Ovary (tissue), 9 donors: Measurements from ENCODE around the gene SEMA3C. TPM values are rescaled to one million over a fixed set of nuclear protein-coding genes. Genes with fewer than 3 reads are reported as not detected.

ENCODE experiments used
- DNase-seq, 5 donors: peaks; one replicate each; pipeline ENCODE4 v3.0.0-alpha.2; 2019 to 2020
- H3K27ac ChIP-seq, 2 donors: fragments of 200-600 bp; one replicate each; pipeline versions ENCODE4 v1.5.1 to v1.8.0; 2019 to 2022
- H3K27me3 ChIP-seq: fragments of 200-600 bp; one replicate; pipeline ENCODE4 v1.8.0; 2022
- H3K36me3 ChIP-seq: fragments of 200-600 bp; sonication (generic); one replicate; pipeline ENCODE4 v1.5.1; 2019
- H3K4me1 ChIP-seq: one replicate; pipeline ENCODE4 v1.8.1; 2013; ENCODE audit warnings: mild to moderate bottlenecking, moderate library complexity; ENCODE audit not compliant: insufficient read depth
- H3K4me3 ChIP-seq: fragments of 200-600 bp; sonication (generic); one replicate; pipeline ENCODE4 v1.5.1; 2017
- H3K9me3 ChIP-seq, 2 donors: fragments of 200-600 bp in 1 of 2; sonication (generic) in 1 of 2; one replicate each; pipeline versions ENCODE4 v1.5.1 to v1.8.1; 2013 to 2019; ENCODE audit warnings: mild to moderate bottlenecking in 1 of 2, moderate library complexity in 1 of 2
- CTCF ChIP-seq, 3 donors: fragments of 450-650 bp in 2 of 3; fragments of 200-600 bp in 1 of 3; IDR thresholded peaks; one replicate each; pipeline versions ENCODE4 v1.5.1 to v1.8.0; 2016 to 2022; ENCODE audit warnings: antibody characterized with exemption in 3 of 3, mild to moderate bottlenecking in 1 of 3
- EP300 ChIP-seq: sonication (generic); formaldehyde crosslinking; IDR thresholded peaks from one replicate; pipeline ENCODE4 v1.6.1; 2017; ENCODE audit warnings: antibody characterized with exemption
- POLR2A ChIP-seq: fragments of 450-650 bp; IDR thresholded peaks from one replicate; pipeline ENCODE4 v1.6.1; 2017; ENCODE audit warnings: antibody characterized with exemption, mild to moderate bottlenecking, moderate library complexity
- WGBS, 3 donors: extraction: QIAGEN DNeasy Blood & Tissue Kit in 1 of 3; methylation state at CpG; one replicate each; pipeline versions ENCODE4 v1.1.5 to v1.1.7; 2013 to 2017; 5-methylcytosine and 5-hydroxymethylcytosine counted together
- intact Hi-C, 4 donors: fragments of 100-400 bp; cut with DNase I; formaldehyde crosslinking; loops; one replicate each; pipeline versions ENCODE4 v1.11.0 to v1.15.1; 2022 to 2023
- polyA plus RNA-seq, 2 donors: library from polyadenylated mRNA; stranded (reverse); fragments of 200-250 nt in 1 of 2; fragments of 350-450 nt in 1 of 2; fragmentation: Illumina TruSeq in 1 of 2; extraction: RNeasy Lipid Tissue Mini Kit (QIAGEN cat#74804) in 1 of 2; gene quantifications; one replicate each; pipeline ENCODE4 v1.2.3, GENCODE V29; 2013 to 2014
- total RNA-seq, 7 donors: library from RNA; depleted of rRNA in 2 of 7; stranded (reverse); fragments of >200 nt in 2 of 7; fragmentation: NEBNext Ultra II Directional in 3 of 7; extraction: Animal tissue kit (Norgen Biotek cat#: 25700) in 3 of 7; gene quantifications; one replicate each; pipeline versions ENCODE4 v1.1.0 to v1.2.4, GENCODE V29; 2016 to 2023
- donor health status: DM: no; HTN: no; CAD: no; lungs with moderate emphysema.
- donor health status: DM: no; HTN: no; CAD: no.
- donor health status: Bipolar disorder and iron deficiency.
- donor health status: DM: yes; HTN: yes; CAD: no.
- donor health status: DM: no; HTN: no; CAD: no.
- donor health status: DM: yes; HTN: yes; CAD: no.

The SEMA3C gene
- total and polyA plus RNA-seq, 9 donors = 20.1 to 91.9 (median 53.5) TPM

GRCh38 chr7:80949449-80949848 lies 30.6 kb upstream of the SEMA3C start:
- no peak for TF ChIP-seq EP300
- DNase-seq = no peak
- H3K27me3 ChIP-seq = no peaks in the 10 kb centered on the region
- H3K9me3 ChIP-seq = no peaks in the 10 kb centered on the region
- H3K4me3 ChIP-seq = no peak overlapping the region
- 76 to 92% (median 88%) methylated on average over 1 of the region's 1 CpG for WGBS, 3 donors
- intact Hi-C loops = no loop called here
- H3K36me3 ChIP-seq = no peaks in the 10 kb centered on the region
- no peak overlapping the region for H3K27ac ChIP-seq
- H3K4me1 ChIP-seq = no peaks in the 10 kb centered on the region

GRCh38 chr7:80946858-80947257 lies 28.0 kb upstream of the SEMA3C start:
- intact Hi-C loops = no loop called here
- DNase-seq = no peak
- Histone ChIP-seq H3K9me3 (no peaks in the 10 kb centered on the region), H3K4me3 (no peak overlapping the region), H3K27ac (no peak overlapping the region), H3K27me3 (no peaks in the 10 kb centered on the region), H3K4me1 (no peaks in the 10 kb centered on the region), H3K36me3 (no peaks in the 10 kb centered on the region)
- TF ChIP-seq CTCF (IDR thresholded peaks at IDR 0.05) (no peak), EP300 (no peak), POLR2A (no peak)

GRCh38 chr7:80945976-80946375 lies 27.1 kb upstream of the SEMA3C start:
- intact Hi-C loops = loop anchor here in 1 of 4 donors (2.0 kb wide), 1 partner anchor 29 kb away; no protein-coding TSS in a partner anchor
- WGBS, 3 donors = 73 to 96% (median 92%) methylated on average over 2 of the region's 2 CpGs
- Histone ChIP-seq H3K9me3 (no peaks in the 10 kb centered on the region), H3K27me3 (no peaks in the 10 kb centered on the region), H3K27ac (no peak overlapping the region), H3K4me3 (no peak overlapping the region), H3K36me3 (no peaks in the 10 kb centered on the region), H3K4me1 (peaks cover 3% of the 10 kb centered on the region)
- DNase-seq = no peak
- TF ChIP-seq CTCF (IDR thresholded peaks at IDR 0.05) = no peak
- no peak for TF ChIP-seq POLR2A
- TF ChIP-seq EP300 = no peak

GRCh38 chr7:80943342-80943741 lies 24.5 kb upstream of the SEMA3C start:
- H3K4me1 ChIP-seq = peaks cover 3% of the 10 kb centered on the region
- TF ChIP-seq CTCF (IDR thresholded peaks at IDR 0.05) (no peak), POLR2A (no peak), EP300 (no peak)
- H3K36me3 ChIP-seq = no peaks in the 10 kb centered on the region
- no peaks in the 10 kb centered on the region for H3K9me3 ChIP-seq
- no peaks in the 10 kb centered on the region for H3K27me3 ChIP-seq
- no peak overlapping the region for H3K4me3 ChIP-seq
- no peak overlapping the region for H3K27ac ChIP-seq
- intact Hi-C loops = no loop called here
- WGBS, 3 donors = 97 to 100% (median 100%) methylated on average over 1 of the region's 1 CpG
- no peak for DNase-seq

- intact Hi-C loops = no loop called here
- DNase-seq = peak; percentile 18 to 42 (median 33)
- no peaks in the 10 kb centered on the region for H3K9me3 ChIP-seq
- H3K36me3 ChIP-seq = no peaks in the 10 kb centered on the region
- no peaks in the 10 kb centered on the region for H3K27me3 ChIP-seq
- WGBS, 3 donors = 44 to 58% (median 48%) methylated on average over 2 of the region's 2 CpGs
- H3K4me1 ChIP-seq = peaks cover 3% of the 10 kb centered on the region
- H3K27ac ChIP-seq = no peak overlapping the region
- no peak overlapping the region for H3K4me3 ChIP-seq
- TF ChIP-seq EP300 (no peak), CTCF (IDR thresholded peaks at IDR 0.05) (no peak), POLR2A (no peak)
Observed at GRCh38 chr7:80942261-80943041, 23.6 kb upstream of the SEMA3C start.
